Hematopoietic multipotent progenitor cell (in vitro differentiated cells): Measurements from ENCODE around the gene RPP40. TPM values are rescaled to one million over a fixed set of nuclear protein-coding genes. Genes with fewer than 3 reads are reported as not detected.
"Not testable (repeated sequence)": the region's sequence is repeated elsewhere in the genome, so short reads cannot be mapped to it uniquely, and the experiment has no call there.

Experiments used
- DNase-seq, 3 donors: peaks; one replicate each; pipeline ENCODE4 v3.0.0-alpha.2; 2011 to 2015; ENCODE audit warnings: low read depth in 2 of 3, low spot score in 2 of 3
- total RNA-seq: library from RNA; depleted of rRNA; stranded (reverse); fragments of >200 nt; gene quantifications from one replicate; pipeline ENCODE4 v1.2.3, GENCODE V29; 2012

Gene RPP40
- total RNA-seq, 1 donor, result 5.9 TPM

- DNase-seq, result no peak
Observed at GRCh38 chr6:5020142-5020541, 16.3 kb upstream of the RPP40 start.

- DNase-seq, result no peak
Observed at GRCh38 chr6:5014072-5014561, 10.3 kb upstream of the RPP40 start.

- DNase-seq, result no peak
Observed at GRCh38 chr6:5012519-5012918, 8.7 kb upstream of the RPP40 start.

- DNase-seq, result no peak
Observed at GRCh38 chr6:5011346-5011745, 7.5 kb upstream of the RPP40 start.

- no peak for DNase-seq
Observed at GRCh38 chr6:5007531-5007930, 3.7 kb upstream of the RPP40 start.

- no peak for DNase-seq
Observed at GRCh38 chr6:5006222-5006621, 2.4 kb upstream of the RPP40 start.

- not testable (repeated sequence) for DNase-seq
Observed at GRCh38 chr6:5005038-5005433, 1.2 kb upstream of the RPP40 start.

- DNase-seq, result no peak
Observed at GRCh38 chr6:5004373-5005037, 668 bp upstream of the RPP40 start.

- DNase-seq, result no peak
Observed at GRCh38 chr6:4999586-4999985, 4.3 kb downstream of the RPP40 start.

GRCh38 chr6:4997862-4998261, 6.0 kb downstream of the RPP40 start:
- DNase-seq, result no peak

- DNase-seq, result no peak
Observed at GRCh38 chr6:4994741-4995140, 9.1 kb downstream of the RPP40 start.

GRCh38 chr6:4987432-4987831, 16.4 kb downstream of the RPP40 start:
- no peak for DNase-seq

GRCh38 chr6:4986999-4987398, 16.8 kb downstream of the RPP40 start:
- no peak for DNase-seq

GRCh38 chr6:4983322-4983721, 20.5 kb downstream of the RPP40 start:
- DNase-seq, result no peak

GRCh38 chr6:4981761-4982160, 22.1 kb downstream of the RPP40 start:
- no peak for DNase-seq

GRCh38 chr6:4979426-4979825, 24.4 kb downstream of the RPP40 start:
- DNase-seq, result peak in 1 of 3 donors; percentile 15

- DNase-seq, result no peak
Observed at GRCh38 chr6:4977468-4977867, 26.4 kb downstream of the RPP40 start.

GRCh38 chr6:4975506-4975905, 28.3 kb downstream of the RPP40 start:
- DNase-seq, result no peak

- DNase-seq, result no peak
Observed at GRCh38 chr6:4974962-4975361, 28.9 kb downstream of the RPP40 start.

- no peak for DNase-seq
Observed at GRCh38 chr6:4973982-4974745, 29.7 kb downstream of the RPP40 start.

GRCh38 chr6:4973415-4973814, 30.4 kb downstream of the RPP40 start:
- DNase-seq, result no peak

GRCh38 chr6:4972438-4972837, 31.4 kb downstream of the RPP40 start:
- DNase-seq, result no peak
